ENCODE results near the gene HGF. TPM values are rescaled to one million over a fixed set of nuclear protein-coding genes. Genes with fewer than 3 reads are reported as not detected.

Gene HGF
- total and polyA plus RNA-seq, 2 experiments from 2014 or later, result 13.4 to 33.2 TPM

DNA sequence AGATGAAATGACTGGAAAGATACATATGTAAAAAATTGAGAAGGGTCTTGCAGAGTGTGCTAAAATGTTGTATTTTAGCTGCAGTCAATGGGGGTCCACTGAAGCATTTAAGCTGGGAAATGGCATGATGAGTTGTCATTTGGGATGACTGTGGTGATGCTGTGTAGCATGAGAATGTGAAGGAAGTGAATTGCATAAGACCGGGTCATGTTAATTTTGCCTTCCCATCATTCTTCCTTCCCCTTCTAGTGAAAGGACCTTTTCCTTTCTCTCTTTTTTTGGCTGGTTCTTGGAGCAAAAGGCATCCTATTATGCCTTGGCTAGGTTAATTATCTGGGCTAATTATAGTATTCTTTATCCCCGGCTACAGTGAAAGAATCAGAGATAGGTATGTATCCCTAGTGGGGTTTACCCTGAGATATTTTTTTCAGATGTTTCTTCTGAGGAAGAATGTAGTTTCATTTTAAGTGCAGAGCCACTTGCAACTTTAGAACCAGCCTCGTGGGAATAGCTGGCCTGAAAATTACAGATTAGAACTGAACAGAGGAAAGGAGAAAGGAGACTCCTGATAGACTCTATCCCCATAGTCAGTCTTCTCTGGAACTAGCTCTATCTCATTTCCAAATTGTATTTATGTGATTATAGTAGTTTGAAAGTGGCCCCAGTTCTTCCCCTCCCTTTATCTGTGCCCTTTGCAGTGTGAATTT is 93.6 kb downstream of the HGF start:
- no peaks in the 10 kb centered on the region for H3K9me3 ChIP-seq (ENCODE audit: low read depth)
- H3K4me1 ChIP-seq (ENCODE audit: insufficient read depth), result no peaks in the 10 kb centered on the region
- no peak overlapping the region for H3K27ac ChIP-seq
- H3K79me2 ChIP-seq, result no peaks in the 10 kb centered on the region
- 85% methylated on average over 3 of the region's 3 CpGs for WGBS (ENCODE audit: low lambda C conversion rate, missing lambda C conversion rate)
- H3K4me2 ChIP-seq, result no peak overlapping the region
- no peak for DNase-seq (ENCODE audit: low spot score)
- H3K4me3 ChIP-seq, result no peak overlapping the region
- no peak overlapping the region for H2AFZ ChIP-seq
- H3K36me3 ChIP-seq (replicated peaks; ENCODE audit: insufficient read depth, low read depth), result no peaks in the 10 kb centered on the region
- TF ChIP-seq EZH2 (IDR thresholded peaks at IDR 0.05; ENCODE audit: borderline replicate concordance) (no peak), EZH2phosphoT487 (IDR thresholded peaks at IDR 0.05; ENCODE audit: low read depth, severe bottlenecking, unreplicated experiment) (no peak)
- TF ChIP-seq, protein P1, sequence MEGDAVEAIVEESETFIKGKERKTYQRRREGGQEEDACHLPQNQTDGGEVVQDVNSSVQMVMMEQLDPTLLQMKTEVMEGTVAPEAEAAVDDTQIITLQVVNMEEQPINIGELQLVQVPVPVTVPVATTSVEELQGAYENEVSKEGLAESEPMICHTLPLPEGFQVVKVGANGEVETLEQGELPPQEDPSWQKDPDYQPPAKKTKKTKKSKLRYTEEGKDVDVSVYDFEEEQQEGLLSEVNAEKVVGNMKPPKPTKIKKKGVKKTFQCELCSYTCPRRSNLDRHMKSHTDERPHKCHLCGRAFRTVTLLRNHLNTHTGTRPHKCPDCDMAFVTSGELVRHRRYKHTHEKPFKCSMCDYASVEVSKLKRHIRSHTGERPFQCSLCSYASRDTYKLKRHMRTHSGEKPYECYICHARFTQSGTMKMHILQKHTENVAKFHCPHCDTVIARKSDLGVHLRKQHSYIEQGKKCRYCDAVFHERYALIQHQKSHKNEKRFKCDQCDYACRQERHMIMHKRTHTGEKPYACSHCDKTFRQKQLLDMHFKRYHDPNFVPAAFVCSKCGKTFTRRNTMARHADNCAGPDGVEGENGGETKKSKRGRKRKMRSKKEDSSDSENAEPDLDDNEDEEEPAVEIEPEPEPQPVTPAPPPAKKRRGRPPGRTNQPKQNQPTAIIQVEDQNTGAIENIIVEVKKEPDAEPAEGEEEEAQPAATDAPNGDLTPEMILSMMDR (IDR thresholded peaks at IDR 0.05; ENCODE audit: poor library complexity), result no peak
- no peaks in the 10 kb centered on the region for H3K9me2 ChIP-seq (replicated peaks; ENCODE audit: insufficient read depth)
- H4K20me1 ChIP-seq (ENCODE audit: insufficient read depth, poor library complexity, severe bottlenecking), result no peaks in the 10 kb centered on the region
- no peaks in the 10 kb centered on the region for H3K27me3 ChIP-seq

DNA sequence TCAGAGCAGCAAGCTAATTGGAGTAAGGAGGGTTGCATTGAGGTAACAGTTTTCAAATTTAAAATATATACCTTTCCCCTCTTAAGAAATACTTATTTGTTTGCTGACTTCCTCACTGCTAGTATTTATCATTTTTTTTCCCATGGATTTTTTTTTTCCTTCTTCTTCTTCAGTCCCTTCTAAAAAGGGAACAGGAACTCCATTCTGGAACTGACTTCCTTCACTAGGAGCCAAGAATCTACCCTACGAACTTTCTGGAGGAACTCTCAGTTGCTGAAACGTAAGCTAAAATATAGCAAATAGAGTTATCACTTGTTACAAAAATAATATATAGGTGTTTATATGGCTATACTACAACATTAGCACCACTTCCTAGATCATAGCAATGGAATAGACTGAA is 95.4 kb downstream of the HGF start:
- TF ChIP-seq EZH2 (IDR thresholded peaks at IDR 0.05; ENCODE audit: borderline replicate concordance), result no peak
- TF ChIP-seq EZH2phosphoT487 (IDR thresholded peaks at IDR 0.05; ENCODE audit: low read depth, severe bottlenecking, unreplicated experiment), result no peak
- TF ChIP-seq, protein P1 (IDR thresholded peaks at IDR 0.05; ENCODE audit: poor library complexity), result no peak
- H3K9me3 ChIP-seq (ENCODE audit: low read depth), result no peaks in the 10 kb centered on the region
- H3K27me3 ChIP-seq, result no peaks in the 10 kb centered on the region
- H3K79me2 ChIP-seq, result no peaks in the 10 kb centered on the region
- H3K9me2 ChIP-seq (replicated peaks; ENCODE audit: insufficient read depth), result no peaks in the 10 kb centered on the region
- no peak overlapping the region for H3K4me2 ChIP-seq
- no peak for DNase-seq (ENCODE audit: low spot score)
- H2AFZ ChIP-seq, result no peak overlapping the region
- WGBS (ENCODE audit: low lambda C conversion rate, missing lambda C conversion rate), result 81% methylated on average over 2 of the region's 2 CpGs
- H3K4me1 ChIP-seq (ENCODE audit: insufficient read depth), result no peaks in the 10 kb centered on the region
- H3K36me3 ChIP-seq (replicated peaks; ENCODE audit: insufficient read depth, low read depth), result no peaks in the 10 kb centered on the region
- no peak overlapping the region for H3K27ac ChIP-seq
- H3K4me3 ChIP-seq, result no peak overlapping the region
- H4K20me1 ChIP-seq (ENCODE audit: insufficient read depth, poor library complexity, severe bottlenecking), result no peaks in the 10 kb centered on the region

DNA sequence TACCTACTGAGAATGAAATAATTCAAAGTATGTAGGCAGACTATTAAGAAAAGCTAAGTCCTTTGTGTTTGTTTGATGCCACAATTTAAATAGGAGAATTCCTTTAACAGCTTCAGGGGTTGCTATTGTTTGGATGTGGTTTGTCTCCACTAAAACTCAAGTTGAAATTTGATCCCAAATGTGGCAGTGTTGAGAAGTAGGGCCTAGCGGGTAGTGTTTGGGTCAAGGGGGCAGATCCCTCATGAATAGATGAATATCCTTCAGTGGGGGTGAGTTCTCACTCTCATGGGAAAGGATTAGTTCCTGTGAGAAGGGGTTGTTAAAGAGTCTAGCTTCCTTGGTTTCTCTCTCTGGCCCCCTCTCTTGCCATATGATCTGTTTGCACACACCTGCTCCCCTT is 97.0 kb downstream of the HGF start:
- WGBS (ENCODE audit: low lambda C conversion rate, missing lambda C conversion rate), result 67% methylated on average over 1 of the region's 1 CpG
- Histone ChIP-seq H3K4me3 (no peak overlapping the region), H2AFZ (no peak overlapping the region), H3K36me3 (replicated peaks; ENCODE audit: insufficient read depth, low read depth) (no peaks in the 10 kb centered on the region), H3K4me1 (ENCODE audit: insufficient read depth) (no peaks in the 10 kb centered on the region), H3K4me2 (no peak overlapping the region), H3K27ac (no peak overlapping the region), H3K27me3 (no peaks in the 10 kb centered on the region), H3K79me2 (no peaks in the 10 kb centered on the region), H4K20me1 (ENCODE audit: insufficient read depth, poor library complexity, severe bottlenecking) (no peaks in the 10 kb centered on the region), H3K9me3 (ENCODE audit: low read depth) (no peaks in the 10 kb centered on the region), H3K9me2 (replicated peaks; ENCODE audit: insufficient read depth) (no peaks in the 10 kb centered on the region)
- no peak for TF ChIP-seq EZH2phosphoT487 (IDR thresholded peaks at IDR 0.05; ENCODE audit: low read depth, severe bottlenecking, unreplicated experiment)
- TF ChIP-seq EZH2 (IDR thresholded peaks at IDR 0.05; ENCODE audit: borderline replicate concordance), result no peak
- TF ChIP-seq, protein P1 (IDR thresholded peaks at IDR 0.05; ENCODE audit: poor library complexity), result no peak
- no peak for DNase-seq (ENCODE audit: low spot score)

Data from hepatocyte (in vitro differentiated cells).